CD14-positive monocyte (primary cell): ENCODE measurements around the gene ADGRE1. TPM values are rescaled to one million over a fixed set of nuclear protein-coding genes. Genes with fewer than 3 reads are reported as not detected.
A peak's percentile ranks its signal among the peaks of the same experiment; 100 is the strongest.

Experiments used
- DNase-seq, 3 donors: peaks; one replicate each; pipeline ENCODE4 v3.0.0-alpha.2; 2011 to 2022
- H2AFZ ChIP-seq: 2 replicates; pipeline ENCODE4 v1.6.0; 2012; ENCODE audit warnings: mild to moderate bottlenecking, low read depth, low read length, inconsistent platforms; ENCODE audit not compliant: insufficient read depth, poor library complexity, severe bottlenecking
- H3K27ac ChIP-seq, 2 donors: 1 replicate in 1 of 2; 2 replicates in 1 of 2; pipeline ENCODE4 v1.5.1; 2012 to 2013; ENCODE audit warnings: low read length in 2 of 2, control low read depth in 1 of 2, inconsistent platforms in 1 of 2, low read depth in 1 of 2, mild to moderate bottlenecking in 1 of 2
- H3K27me3 ChIP-seq, 2 donors: one replicate each; pipeline versions ENCODE4 v1.6.0 to v1.6.1; 2011 to 2013; ENCODE audit warnings: low read length in 2 of 2; ENCODE audit not compliant: control insufficient read depth in 2 of 2, insufficient read depth in 2 of 2
- H3K36me3 ChIP-seq, 2 donors: replicated peaks in 1 of 2; 1 replicate in 1 of 2; 2 replicates in 1 of 2; pipeline versions ENCODE4 v1.5.1 to v1.6.1; 2012 to 2013; ENCODE audit warnings: low read length in 2 of 2, control low read depth in 1 of 2, inconsistent platforms in 1 of 2, mild to moderate bottlenecking in 1 of 2; ENCODE audit not compliant: insufficient read depth in 2 of 2, control insufficient read depth in 1 of 2
- H3K4me1 ChIP-seq, 2 donors: 1 replicate in 1 of 2; 2 replicates in 1 of 2; pipeline versions ENCODE4 v1.5.1 to v1.6.1; 2012 to 2013; ENCODE audit warnings: low read length in 2 of 2, control low read depth in 1 of 2, inconsistent platforms in 1 of 2, mild to moderate bottlenecking in 1 of 2, moderate library complexity in 1 of 2; ENCODE audit not compliant: insufficient read depth in 2 of 2, control insufficient read depth in 1 of 2
- H3K4me2 ChIP-seq: replicated peaks from 2 replicates; pipeline ENCODE3; 2012; ENCODE audit warnings: low read length, moderate library complexity, mild to moderate bottlenecking; ENCODE audit not compliant: poor library complexity, severe bottlenecking; ENCODE audit errors: extremely low read depth
- H3K4me3 ChIP-seq, 3 experiments: fragments of 200-600 bp in 1 of 3; sonication (generic) in 1 of 3; replicated peaks in 1 of 3; 1 replicate in 2 of 3; 2 replicates in 1 of 3; pipeline ENCODE4 v1.5.1; 2011 to 2013; ENCODE audit warnings: low read length in 3 of 3, mild to moderate bottlenecking in 3 of 3, control low read depth in 2 of 3, low read depth in 2 of 3, inconsistent platforms in 1 of 3, moderate library complexity in 1 of 3
- H3K79me2 ChIP-seq: 2 replicates; pipeline ENCODE4 v1.6.0; 2012; ENCODE audit warnings: mild to moderate bottlenecking, control low read depth, inconsistent platforms, low read length, moderate library complexity; ENCODE audit not compliant: insufficient read depth
- H3K9ac ChIP-seq: 2 replicates; pipeline ENCODE4 v1.6.0; 2017; ENCODE audit warnings: low read length, mild to moderate bottlenecking; ENCODE audit not compliant: insufficient read depth, poor library complexity, severe bottlenecking
- H3K9me3 ChIP-seq, 2 donors: replicated peaks in 1 of 2; 1 replicate in 1 of 2; 2 replicates in 1 of 2; pipeline versions ENCODE4 v1.5.1 to v1.6.1; 2012 to 2013; ENCODE audit warnings: low read length in 2 of 2, control low read depth in 1 of 2; ENCODE audit not compliant: control insufficient read depth in 1 of 2, insufficient read depth in 1 of 2
- H4K20me1 ChIP-seq: 2 replicates; pipeline ENCODE4 v1.6.0; 2012; ENCODE audit warnings: mild to moderate bottlenecking, low read length, control low read depth, moderate library complexity; ENCODE audit not compliant: insufficient read depth
- H3K27ac Mint-ChIP-seq, 7 donors: one replicate each; pipeline ENCODE4 v1.8.0; 2020; ENCODE audit warnings: mild to moderate bottlenecking in 7 of 7, mixed read lengths in 7 of 7, moderate library complexity in 6 of 7, inconsistent platforms in 2 of 7
- H3K27me3 Mint-ChIP-seq, 3 donors: one replicate each; pipeline ENCODE4 v1.8.0; 2021 to 2022; ENCODE audit warnings: low read depth in 3 of 3, mild to moderate bottlenecking in 3 of 3, mixed read lengths in 3 of 3, moderate library complexity in 3 of 3, inconsistent platforms in 1 of 3
- H3K36me3 Mint-ChIP-seq, 2 donors: one replicate each; pipeline ENCODE4 v1.8.0; 2020; ENCODE audit warnings: mixed read lengths in 2 of 2, inconsistent platforms in 1 of 2, mild to moderate bottlenecking in 1 of 2
- H3K4me1 Mint-ChIP-seq: one replicate; pipeline ENCODE4 v1.8.0; 2020; ENCODE audit warnings: mild to moderate bottlenecking, mixed read lengths
- H3K4me3 Mint-ChIP-seq, 2 donors: one replicate each; pipeline ENCODE4 v1.8.0; 2020; ENCODE audit warnings: mild to moderate bottlenecking in 2 of 2, mixed read lengths in 2 of 2, moderate library complexity in 1 of 2
- H3K9me3 Mint-ChIP-seq, 7 donors: one replicate each; pipeline ENCODE4 v1.8.0; 2020 to 2022; ENCODE audit warnings: mixed read lengths in 7 of 7, mild to moderate bottlenecking in 6 of 7, moderate library complexity in 6 of 7, inconsistent platforms in 2 of 7
- WGBS: methylation state at CpG from one replicate; pipeline ENCODE4 v1.1.5; 2013; ENCODE audit warnings: missing lambda C conversion rate; ENCODE audit not compliant: insufficient coverage; 5-methylcytosine and 5-hydroxymethylcytosine counted together
- intact Hi-C, 2 donors: fragments of 100-400 bp; cut with micrococcal nuclease; formaldehyde crosslinking; loops; one replicate each; pipeline versions ENCODE4 v1.15.0 to v1.15.1; 2023
- polyA plus RNA-seq, 3 donors: library from polyadenylated mRNA; depleted of rRNA in 1 of 3; unstranded in 2 of 3; stranded (reverse) in 1 of 3; fragments of 300-500 nt in 2 of 3; fragments of >200 nt in 1 of 3; fragmentation: Illumina TruSeq in 2 of 3; gene quantifications; 1 replicate in 2 of 3; 2 replicates in 1 of 3; pipeline ENCODE4 v1.2.3, GENCODE V29; 2012 to 2021
- TF ChIP-seq, protein P1 (sequence below): fragments of 200-600 bp; IDR thresholded peaks from one replicate; pipeline ENCODE4 v1.8.0; 2022; ENCODE audit warnings: antibody characterized with exemption, mild to moderate bottlenecking

Gene ADGRE1
- polyA plus RNA-seq, 3 donors, result 13.9 to 37.7 (median 21.6) TPM

DNA sequence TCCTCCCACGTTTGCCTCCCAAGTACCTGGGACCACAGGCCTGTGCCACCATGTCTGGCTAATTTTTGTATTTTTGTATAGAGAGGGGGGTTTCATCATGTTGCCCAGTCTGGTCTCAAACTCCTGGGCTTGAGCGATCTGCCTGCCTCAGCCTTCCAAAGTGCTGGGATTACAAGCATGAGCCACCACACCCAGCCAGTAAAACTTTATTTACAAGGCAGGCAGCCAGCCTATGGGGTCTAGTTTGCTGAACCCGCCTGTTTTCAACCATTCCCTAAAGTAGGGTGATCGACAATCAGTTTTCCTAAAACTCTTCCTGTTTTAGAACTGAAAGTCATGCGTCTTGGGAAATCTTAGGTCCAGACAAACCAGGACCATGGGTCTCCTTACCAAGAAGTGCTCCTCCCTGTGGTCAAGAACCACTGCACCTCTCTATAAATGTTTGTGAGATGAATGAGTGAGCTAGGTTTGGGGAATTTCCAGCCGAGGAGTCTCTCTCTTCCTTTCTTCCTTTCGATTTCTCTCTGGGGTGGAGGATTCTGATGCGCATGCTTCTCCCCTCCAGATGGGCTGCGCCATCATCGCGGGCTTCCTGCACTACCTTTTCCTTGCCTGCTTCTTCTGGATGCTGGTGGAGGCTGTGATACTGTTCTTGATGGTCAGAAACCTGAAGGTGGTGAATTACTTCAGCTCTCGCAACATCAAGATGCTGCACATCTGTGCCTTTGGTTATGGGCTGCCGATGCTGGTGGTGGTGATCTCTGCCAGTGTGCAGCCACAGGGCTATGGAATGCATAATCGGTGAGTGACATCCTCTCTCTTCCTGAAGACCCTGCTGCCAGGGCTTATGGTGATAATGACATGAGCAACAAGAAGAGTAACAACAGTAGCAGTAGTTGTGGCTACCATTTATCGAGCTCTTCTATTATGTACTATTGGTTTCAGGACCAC is 38.7 kb downstream of the ADGRE1 start:
- Histone ChIP-seq H3K9ac (peak overlapping the region; percentile 29), H3K4me2 (peak overlapping the region; percentile 44), H3K9me3 (peaks cover 12 to 25% of the 10 kb centered on the region in 2 donors), H3K36me3 (peaks cover 21 to 59% of the 10 kb centered on the region in 2 donors), H4K20me1 (no peaks in the 10 kb centered on the region), H2AFZ (peak overlapping the region; percentile 42), H3K4me3 (peak overlapping the region in 1 of 3 experiments; percentile 40), H3K4me1 (peaks cover 11 to 15% of the 10 kb centered on the region in 2 donors), H3K27ac (peak overlapping the region in 1 of 2 donors; percentile 44), H3K79me2 (no peaks in the 10 kb centered on the region), H3K27me3 (no peaks in the 10 kb centered on the region)
- TF ChIP-seq, protein P1, sequence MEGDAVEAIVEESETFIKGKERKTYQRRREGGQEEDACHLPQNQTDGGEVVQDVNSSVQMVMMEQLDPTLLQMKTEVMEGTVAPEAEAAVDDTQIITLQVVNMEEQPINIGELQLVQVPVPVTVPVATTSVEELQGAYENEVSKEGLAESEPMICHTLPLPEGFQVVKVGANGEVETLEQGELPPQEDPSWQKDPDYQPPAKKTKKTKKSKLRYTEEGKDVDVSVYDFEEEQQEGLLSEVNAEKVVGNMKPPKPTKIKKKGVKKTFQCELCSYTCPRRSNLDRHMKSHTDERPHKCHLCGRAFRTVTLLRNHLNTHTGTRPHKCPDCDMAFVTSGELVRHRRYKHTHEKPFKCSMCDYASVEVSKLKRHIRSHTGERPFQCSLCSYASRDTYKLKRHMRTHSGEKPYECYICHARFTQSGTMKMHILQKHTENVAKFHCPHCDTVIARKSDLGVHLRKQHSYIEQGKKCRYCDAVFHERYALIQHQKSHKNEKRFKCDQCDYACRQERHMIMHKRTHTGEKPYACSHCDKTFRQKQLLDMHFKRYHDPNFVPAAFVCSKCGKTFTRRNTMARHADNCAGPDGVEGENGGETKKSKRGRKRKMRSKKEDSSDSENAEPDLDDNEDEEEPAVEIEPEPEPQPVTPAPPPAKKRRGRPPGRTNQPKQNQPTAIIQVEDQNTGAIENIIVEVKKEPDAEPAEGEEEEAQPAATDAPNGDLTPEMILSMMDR, result peak; percentile 47
- Mint-ChIP-seq H3K4me1 (peaks cover 8% of the 10 kb centered on the region), H3K27ac (peak overlapping the region in 2 of 7 donors; percentile 63 to 71), H3K9me3 (peaks cover 12 to 33% (median 28%) of the 10 kb centered on the region in 7 donors), H3K4me3 (peak overlapping the region in 1 of 2 donors; percentile 30), H3K36me3 (peaks cover 45 to 84% of the 10 kb centered on the region in 2 donors), H3K27me3 (no peaks in the 10 kb centered on the region)
- 76% methylated on average over 4 of the region's 15 CpGs for WGBS
- DNase-seq, result peak; percentile 11 to 73 (median 20)
- intact Hi-C loops, result no loop called here

DNA sequence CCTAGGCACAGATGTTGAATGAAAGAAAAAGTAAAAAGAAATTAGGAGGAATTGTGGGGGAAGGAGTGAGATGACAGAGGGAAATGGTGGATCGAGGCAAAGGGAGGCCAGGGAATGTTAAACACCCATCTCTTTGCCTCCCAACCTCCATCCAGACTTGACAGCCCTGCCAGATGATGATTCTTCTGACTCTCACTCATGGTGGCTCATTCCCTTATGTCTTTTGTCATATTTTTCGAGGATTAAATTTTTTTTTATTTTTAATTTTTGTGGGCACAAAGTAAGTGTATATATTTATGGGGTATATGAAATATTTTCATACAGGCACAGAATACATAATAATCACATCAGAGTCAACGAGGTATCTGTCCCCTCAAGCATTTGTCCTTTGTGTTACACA is 42.8 kb downstream of the ADGRE1 start:
- H3K4me1 ChIP-seq, result peaks cover 11 to 14% of the 10 kb centered on the region in 2 donors
- no peak for DNase-seq

More for the DNA sequence above, 42.8 kb downstream of the ADGRE1 start:
- no peak overlapping the region for H3K4me2 ChIP-seq
- H2AFZ ChIP-seq, result no peak overlapping the region
- H3K27ac ChIP-seq, result no peak overlapping the region
- peaks cover 12 to 19% of the 10 kb centered on the region in 2 donors for H3K9me3 ChIP-seq
- Mint-ChIP-seq H3K27me3 (peaks cover 0 to 2% (median 0%) of the 10 kb centered on the region in 3 donors), H3K4me1 (peaks cover 8% of the 10 kb centered on the region), H3K4me3 (no peak overlapping the region), H3K27ac (no peak overlapping the region), H3K36me3 (peaks cover 17 to 54% of the 10 kb centered on the region in 2 donors), H3K9me3 (peaks cover 14 to 28% (median 21%) of the 10 kb centered on the region in 7 donors)
- intact Hi-C loops, result no loop called here
- TF ChIP-seq, protein P1, result no peak
- H3K79me2 ChIP-seq, result no peaks in the 10 kb centered on the region
- no peaks in the 10 kb centered on the region for H3K27me3 ChIP-seq
- no peak overlapping the region for H3K9ac ChIP-seq
- no CpG with 5 or more reads among the region's 3 CpGs for WGBS
- H3K36me3 ChIP-seq, result peaks cover 0 to 29% of the 10 kb centered on the region in 2 donors
- no peaks in the 10 kb centered on the region for H4K20me1 ChIP-seq
- H3K4me3 ChIP-seq, result no peak overlapping the region
